Activated CD8-positive, alpha-beta memory T cell treated with anti-CD3 and anti-CD28 coated beads for 36 hours (primary cell): Measurements from ENCODE around the gene SLC17A1. TPM values are rescaled to one million over a fixed set of nuclear protein-coding genes. Genes with fewer than 3 reads are reported as not detected.

ENCODE experiments used
- CTCF ChIA-PET: fragments of 350-600 bp; sonication (Branson Sonifier 250); formaldehyde crosslinking; loops from one replicate; lab custom pipeline; 2021; ENCODE audit warnings: antibody characterized with exemption; lab: Charles Lee
- POLR2A ChIA-PET: fragments of 350-600 bp; sonication (Branson Sonifier 250); formaldehyde crosslinking; loops from one replicate; lab custom pipeline; 2021; ENCODE audit warnings: antibody characterized with exemption; lab: Charles Lee
- total RNA-seq, 2 experiments: library from RNA; stranded (reverse); gene quantifications; one replicate each; pipeline ENCODE4 v1.2.3, GENCODE V29; 2021

The SLC17A1 gene, protein sequence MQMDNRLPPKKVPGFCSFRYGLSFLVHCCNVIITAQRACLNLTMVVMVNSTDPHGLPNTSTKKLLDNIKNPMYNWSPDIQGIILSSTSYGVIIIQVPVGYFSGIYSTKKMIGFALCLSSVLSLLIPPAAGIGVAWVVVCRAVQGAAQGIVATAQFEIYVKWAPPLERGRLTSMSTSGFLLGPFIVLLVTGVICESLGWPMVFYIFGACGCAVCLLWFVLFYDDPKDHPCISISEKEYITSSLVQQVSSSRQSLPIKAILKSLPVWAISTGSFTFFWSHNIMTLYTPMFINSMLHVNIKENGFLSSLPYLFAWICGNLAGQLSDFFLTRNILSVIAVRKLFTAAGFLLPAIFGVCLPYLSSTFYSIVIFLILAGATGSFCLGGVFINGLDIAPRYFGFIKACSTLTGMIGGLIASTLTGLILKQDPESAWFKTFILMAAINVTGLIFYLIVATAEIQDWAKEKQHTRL
- total RNA-seq, result not detected

DNA sequence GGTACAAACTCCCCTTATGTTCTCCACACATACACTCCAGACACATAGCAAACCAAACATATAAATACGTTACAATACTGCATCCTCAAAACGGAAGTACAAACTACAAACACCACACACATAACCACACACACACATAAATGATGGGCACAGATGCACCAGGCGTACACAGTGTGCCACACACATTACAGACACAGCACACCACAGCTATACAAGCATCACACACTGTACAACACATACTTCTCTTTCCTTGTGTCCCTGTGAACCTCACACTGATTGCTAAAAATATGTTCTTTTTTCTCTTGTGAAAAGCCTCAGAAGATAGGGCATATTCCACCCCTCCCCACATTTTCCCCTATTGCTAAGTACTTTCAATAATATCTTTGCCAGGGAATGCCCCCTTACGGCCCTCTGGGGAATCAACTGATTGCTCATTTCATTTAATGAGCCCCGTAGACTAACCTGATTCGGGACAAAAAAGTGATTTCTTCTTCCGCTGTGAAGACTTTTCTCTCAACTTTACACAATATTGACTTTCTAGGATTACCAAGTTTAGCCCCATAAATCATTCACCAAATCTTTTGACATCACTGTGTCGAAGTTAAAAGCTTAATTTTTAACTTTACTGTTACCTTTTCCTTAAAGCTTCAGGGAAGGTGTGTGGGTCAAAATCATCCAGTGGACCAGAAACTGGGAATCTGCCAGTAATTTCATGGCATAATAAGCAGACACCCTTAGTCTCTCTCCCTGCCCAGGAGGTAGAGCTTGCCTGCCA is at the start of gene SLC17A1:
Gene SLC17A1, minus strand, starts transcription at position 521 of the 775 bp plus-strand sequence. CDS start 1,495 bp downstream, outside the sequence.
- ChIA-PET POLR2A (no interaction called here), CTCF (no interaction called here)

DNA sequence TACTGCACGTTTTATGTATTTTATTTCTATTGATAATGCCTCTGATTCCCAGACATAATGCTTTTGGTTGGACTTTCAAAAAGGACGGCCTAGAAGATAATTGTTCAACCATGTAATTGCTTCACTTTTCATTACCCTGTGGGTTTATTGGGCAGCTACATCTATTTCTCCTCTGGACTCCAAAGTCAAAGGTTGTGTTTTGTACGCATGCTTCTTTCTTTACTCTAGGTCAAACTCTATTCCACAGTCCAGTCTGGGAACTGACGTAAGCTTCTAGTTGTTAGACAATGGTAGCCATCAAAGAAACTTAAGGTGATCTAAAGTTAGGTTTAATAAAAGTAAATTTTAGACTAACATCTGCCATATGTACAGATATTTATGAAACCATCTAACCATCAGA is 48.7 kb upstream of the SLC17A1 start:
- ChIA-PET CTCF (no interaction called here), POLR2A (no interaction called here)

DNA sequence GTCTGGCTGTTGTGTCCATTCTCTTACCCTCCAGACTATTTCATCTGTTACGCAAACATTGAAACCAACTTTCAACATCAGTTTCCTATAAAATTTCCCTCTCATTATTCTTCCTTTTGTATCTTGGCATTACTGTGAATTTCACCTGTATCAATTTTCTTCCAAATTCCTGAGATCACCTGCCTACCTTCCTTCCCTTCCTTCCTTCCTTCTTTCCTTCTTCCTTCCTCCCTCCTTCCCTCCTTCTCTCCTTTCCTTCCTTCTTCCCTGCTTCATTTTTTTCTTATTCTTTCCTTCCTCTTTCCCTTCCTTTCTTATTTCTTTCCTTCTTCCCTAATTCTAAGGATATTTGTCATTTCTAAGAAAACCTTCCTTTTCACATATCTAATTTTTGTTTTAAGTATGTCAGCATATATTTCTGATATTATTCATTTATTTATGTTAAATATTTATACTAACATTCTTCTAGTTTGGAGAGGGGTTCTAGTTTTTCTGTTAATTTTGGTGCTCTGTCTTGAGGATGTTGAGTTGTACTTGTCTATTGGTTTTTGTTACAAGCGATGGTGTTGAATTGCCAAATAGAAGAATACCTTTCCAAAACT is 47.0 kb upstream of the SLC17A1 start:
- CTCF ChIA-PET, result no interaction called here
- POLR2A ChIA-PET, result no interaction called here

DNA sequence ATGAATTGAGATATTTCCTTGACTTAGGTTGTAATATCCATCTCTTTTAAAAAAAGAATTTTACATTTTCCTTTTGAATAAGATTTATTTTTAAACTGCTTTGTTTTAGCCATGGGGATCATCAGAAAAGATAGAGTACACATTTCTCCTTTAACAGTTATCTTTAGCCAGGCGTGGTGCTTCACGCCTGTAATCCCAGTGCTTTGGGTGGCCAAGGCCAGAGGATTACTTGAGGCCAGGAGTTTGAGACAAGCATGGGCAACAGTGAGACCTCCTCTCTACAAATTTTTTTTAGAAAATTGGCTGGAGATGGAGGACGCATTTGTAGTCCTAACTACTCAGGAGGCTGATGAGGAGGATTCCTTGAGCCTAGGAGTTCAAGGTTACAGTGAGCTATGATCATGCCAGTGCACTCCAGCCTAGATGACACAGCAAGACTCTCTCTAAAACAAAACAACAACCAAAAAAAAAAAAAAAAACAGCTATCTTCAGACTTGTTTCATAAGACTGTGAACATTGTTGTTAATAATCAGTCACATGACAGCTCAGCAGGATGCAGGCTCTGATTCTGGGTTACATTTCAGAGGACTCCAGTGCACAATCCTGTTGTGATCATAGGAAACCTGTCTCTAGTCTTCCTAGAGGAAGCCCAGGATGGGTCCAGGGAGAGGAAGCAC is 44.2 kb upstream of the SLC17A1 start:
- ChIA-PET POLR2A (no interaction called here), CTCF (interaction anchor here (0.6 kb wide), 1 partner anchor 261 kb away, joined by 3 read pairs; no protein-coding TSS in a partner anchor)

DNA sequence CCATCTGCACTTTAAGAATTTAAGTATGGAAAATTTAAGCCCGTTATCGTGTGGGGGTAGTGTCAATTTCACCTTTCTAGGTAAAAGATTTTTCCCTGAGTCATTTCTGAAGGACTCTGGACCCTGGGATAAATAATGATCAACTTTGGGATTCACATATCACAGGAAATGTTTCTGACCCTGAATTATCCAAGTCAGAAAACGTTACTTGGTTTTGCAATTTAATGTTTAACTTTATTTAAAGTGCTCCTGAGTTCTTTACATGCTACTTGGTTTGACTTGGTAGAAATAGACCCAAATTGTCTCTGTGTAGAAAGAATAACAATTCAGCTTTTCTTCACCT is 43.7 kb upstream of the SLC17A1 start:
- ChIA-PET CTCF (interaction anchor here (0.6 kb wide), 1 partner anchor 260 kb away, joined by 3 read pairs; no protein-coding TSS in a partner anchor), POLR2A (no interaction called here)

DNA sequence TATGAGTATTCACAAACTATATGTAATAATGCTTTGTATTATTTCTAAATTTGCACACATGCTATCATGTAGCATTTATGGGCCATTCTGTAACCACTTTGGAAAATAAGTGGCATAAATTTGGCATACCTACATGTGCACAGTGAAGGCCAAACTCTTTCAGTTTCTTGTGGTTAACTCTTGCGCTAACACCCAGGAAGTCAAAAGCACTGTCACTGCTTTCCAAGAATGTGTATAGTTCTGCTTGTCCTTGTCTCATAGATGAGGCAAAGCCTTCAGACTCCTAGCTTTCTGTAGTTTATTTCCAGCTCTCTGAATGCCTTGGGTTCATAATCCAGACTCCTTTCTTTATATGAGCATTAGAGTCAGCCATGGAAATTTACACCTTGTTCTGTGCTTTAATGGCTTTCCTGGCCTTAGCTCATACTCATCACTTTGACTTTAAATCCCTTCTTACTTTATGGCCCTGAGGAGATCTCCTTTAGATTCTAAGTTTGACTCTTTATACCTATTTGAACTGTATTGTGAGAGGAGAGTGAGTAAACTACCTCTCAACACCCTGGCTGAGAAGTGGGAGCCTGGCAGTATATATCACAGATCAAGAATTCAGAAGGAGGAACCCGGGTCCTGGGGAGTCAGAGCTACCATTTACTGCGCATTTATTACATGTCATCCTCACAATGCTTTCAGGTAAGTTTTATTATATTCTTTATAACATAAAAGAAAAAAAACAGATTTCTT is 43.1 kb upstream of the SLC17A1 start:
- CTCF ChIA-PET, result interaction anchor here (1.3 kb wide), 1 partner anchor 155 kb away, joined by 3 read pairs; no protein-coding TSS in a partner anchor
- POLR2A ChIA-PET, result no interaction called here

DNA sequence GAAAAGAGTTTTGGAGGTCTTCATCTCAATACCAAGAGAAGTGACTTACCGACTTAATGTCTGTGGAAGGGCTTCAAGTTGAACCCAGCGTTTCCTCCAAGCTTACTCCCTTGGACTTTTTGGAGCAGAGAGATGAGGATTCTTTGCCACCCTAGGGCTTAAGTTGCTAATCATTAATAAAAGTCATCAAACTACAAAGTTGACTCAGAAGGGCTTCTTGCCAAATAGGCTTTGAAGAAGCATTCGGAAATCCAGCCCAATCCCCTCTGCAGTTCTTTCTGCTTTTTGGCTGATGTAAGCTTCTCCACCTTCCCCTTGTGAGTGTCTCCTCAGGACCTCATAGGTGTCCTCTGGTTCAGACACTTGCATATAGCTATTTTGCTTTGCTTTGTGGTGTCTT is 42.3 kb upstream of the SLC17A1 start, which contains the start of gene SLC17A3:
Gene SLC17A3, minus strand, starts transcription at position 126 of the 400 bp plus-strand sequence. CDS start 5,856 bp downstream, outside the sequence.
- POLR2A ChIA-PET, result no interaction called here
- CTCF ChIA-PET, result interaction anchor here (1.3 kb wide), 1 partner anchor 154 kb away, joined by 3 read pairs; no protein-coding TSS in a partner anchor

DNA sequence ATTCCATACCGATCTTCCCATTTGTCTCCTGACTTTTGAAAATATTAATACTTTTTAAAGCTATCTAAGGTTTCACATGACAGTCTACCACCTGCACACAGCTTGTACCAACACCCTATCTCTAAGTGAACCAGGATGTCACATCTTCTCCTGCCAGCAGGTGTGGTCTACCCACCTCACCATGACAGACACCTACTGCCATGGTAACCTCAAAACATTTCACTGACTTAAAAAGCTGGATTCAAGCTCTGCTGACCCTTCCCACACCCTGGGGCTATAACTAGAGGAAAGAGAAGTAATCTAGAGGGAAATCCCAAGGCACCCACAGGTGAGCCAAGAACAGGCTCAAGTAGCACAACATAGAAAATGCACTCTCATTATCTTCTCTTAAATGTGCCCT is 41.0 kb upstream of the SLC17A1 start:
- ChIA-PET CTCF (interaction anchor here (1.0 kb wide), 1 partner anchor 13 kb away, joined by 3 read pairs; no protein-coding TSS in a partner anchor), POLR2A (no interaction called here)

DNA sequence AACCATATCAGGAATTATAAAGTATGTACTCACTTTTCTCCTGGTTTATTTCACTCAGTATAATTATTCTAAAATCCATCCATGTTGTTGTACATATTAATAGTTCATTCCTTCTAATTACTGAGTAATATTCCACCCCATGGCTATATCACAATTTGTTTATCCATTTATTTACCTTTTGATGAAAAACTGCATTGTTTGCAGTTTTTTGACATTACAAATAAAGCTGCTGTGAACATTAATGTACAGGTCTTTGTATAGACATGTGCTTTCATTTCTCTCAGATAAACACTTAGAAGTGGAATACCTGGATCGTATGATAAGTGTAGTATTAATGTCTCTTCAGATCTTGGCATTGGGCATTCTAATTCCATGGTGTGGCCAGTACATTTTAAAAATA is 38.0 kb upstream of the SLC17A1 start:
- POLR2A ChIA-PET, result no interaction called here
- CTCF ChIA-PET, result no interaction called here

DNA sequence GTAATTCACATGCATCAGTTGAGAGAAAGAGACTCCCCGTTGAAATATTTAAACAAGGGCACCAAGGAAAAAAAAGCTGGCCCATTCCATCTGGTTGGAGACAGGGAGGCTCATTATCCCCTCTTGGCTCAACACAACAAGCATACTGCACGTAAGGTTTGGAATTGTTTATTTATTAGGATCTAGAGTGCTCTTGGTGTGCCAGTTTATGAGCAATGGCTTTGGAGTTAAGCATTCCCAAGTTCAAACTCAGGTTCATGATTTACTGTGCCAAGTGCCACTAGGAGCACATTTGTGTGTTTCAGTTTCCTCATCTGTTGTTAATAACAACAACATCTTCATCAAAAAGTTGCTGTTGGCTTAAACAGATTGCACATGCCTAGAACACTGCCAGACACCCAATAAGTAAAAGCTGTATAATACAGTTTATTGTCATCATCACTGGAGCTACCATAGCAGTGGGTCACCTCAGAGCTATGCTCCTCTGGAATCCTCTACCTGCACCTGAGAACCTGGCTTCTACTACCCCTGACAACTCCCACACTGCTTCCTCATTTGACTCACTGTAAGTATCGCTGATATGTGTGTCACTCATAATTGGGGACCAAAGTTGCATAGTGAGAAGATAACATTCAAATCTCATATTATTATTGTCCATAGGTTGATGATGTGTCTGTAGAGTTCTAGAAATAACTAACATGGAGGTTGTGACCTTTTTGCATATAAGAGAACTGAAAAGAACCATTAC is 36.8 kb upstream of the SLC17A1 start:
- ChIA-PET CTCF (no interaction called here), POLR2A (no interaction called here)

DNA sequence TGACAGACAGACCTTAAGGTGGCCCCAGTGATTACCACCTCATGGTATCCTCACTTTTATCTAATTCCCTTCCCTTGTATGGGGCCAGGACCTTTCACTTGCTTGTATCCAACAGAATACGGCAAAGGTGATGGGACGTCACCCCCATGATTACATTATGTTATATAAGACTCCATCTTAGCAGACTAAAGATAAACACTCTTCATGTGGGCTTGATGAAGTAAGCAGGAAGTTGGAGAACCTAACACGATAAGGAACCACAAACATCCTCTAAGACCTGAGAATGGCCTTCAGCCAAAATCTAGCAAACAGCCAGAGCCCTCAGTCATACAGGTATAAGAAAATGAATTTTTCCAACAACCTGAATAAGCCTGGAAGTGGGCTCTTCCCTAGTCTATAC is 34.2 kb upstream of the SLC17A1 start:
- ChIA-PET CTCF (interaction anchor here (1.0 kb wide), 1 partner anchor 643 kb away, joined by 3 read pairs; no protein-coding TSS in a partner anchor), POLR2A (no interaction called here)

DNA sequence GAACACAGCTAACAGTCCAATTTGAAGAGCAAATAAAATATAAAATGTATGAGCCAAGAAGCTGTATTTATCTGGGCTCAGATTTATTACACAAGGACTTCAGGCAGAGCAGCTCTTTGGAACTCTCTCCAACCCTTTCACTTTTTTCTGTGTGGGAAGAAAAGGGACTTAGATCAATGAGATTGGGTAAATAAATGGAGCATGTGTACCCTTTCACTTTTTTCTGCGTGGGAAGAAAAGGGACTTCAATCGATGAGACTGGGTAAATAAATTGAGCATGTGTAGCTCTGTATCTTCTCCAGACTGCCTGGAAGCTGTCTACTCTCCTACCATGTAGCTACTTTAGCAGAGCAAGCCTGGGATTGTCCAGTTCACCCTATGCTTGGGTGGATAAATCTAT is 31.5 kb upstream of the SLC17A1 start:
- ChIA-PET CTCF (no interaction called here), POLR2A (no interaction called here)

DNA sequence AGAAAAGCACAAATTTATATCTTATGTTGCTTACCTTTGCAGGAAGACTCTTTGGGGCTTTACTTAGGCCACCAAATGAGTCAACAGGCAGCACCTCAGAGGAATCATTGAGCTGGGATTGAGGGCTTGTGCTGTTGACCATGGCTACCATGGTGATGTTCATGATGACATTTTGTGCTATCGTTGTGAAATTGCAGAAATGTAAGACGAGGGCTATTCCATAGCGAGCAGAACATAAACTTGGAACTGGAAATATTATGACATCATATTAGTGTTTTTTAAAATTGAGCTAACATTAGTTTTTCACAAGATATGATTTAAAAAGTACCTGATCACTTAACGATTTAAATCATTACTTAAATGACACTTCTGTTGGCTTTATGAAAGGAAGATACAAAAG is 30.3 kb upstream of the SLC17A1 start:
- POLR2A ChIA-PET, result no interaction called here
- CTCF ChIA-PET, result no interaction called here

DNA sequence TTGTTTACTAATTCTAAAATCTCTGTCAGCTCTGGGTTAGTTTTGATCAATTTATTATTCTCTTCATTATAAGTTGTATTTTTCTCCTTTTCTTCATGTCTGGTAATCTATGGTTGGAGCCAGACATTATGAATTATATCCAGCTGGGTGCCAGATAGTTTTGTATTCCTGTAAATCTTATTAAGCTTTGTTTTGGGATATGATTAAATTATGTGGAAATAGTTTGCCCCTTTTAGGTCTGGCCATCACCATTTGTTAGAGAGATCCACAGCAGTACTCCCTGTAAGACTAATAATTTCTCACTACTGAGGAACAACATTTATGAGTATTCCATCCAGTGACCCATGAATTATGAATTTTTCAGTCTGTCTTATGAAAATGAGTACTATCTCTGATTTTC is 20.9 kb upstream of the SLC17A1 start:
- ChIA-PET CTCF (interaction anchor here (0.7 kb wide), 1 partner anchor 140 kb away, joined by 3 read pairs; no protein-coding TSS in a partner anchor), POLR2A (no interaction called here)

DNA sequence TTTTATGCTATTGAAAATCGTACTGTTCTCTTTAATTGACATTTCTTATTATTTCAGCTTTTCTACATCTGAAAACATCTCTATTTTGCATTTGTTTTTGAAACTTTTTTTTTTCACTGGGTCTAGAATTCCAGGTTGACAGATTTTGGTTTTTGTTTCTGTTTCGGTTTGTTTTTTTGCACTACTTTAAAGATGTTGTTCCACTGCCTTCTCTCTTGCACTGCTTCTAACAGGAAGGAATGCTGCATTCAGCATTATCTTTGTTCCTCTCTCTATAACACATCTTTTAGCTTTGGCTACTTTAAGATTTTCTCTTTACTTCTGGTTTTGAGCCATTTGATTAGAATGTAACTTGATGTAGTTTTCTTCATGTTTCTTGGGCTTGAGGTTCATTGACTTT is 20.1 kb upstream of the SLC17A1 start:
- ChIA-PET POLR2A (no interaction called here), CTCF (no interaction called here)

DNA sequence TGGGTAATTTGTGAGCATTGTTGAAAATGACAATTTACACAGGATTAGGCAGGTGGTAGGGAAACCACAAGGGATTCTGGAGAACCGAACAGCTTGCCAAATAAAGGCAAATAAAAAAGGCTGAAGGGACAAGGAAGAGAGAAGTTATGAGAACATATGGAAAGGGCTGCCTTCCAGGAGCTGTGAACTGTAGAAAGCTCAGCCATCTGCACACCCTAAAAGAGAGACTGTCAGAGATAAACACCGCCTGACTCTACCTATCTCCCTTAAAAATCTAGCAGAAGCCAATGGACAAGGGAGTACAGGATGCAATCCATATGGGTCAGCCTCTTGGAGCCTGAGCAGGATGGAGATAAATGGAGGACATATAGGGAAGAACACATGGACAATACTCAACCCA is 12.7 kb upstream of the SLC17A1 start:
- POLR2A ChIA-PET, result no interaction called here

DNA sequence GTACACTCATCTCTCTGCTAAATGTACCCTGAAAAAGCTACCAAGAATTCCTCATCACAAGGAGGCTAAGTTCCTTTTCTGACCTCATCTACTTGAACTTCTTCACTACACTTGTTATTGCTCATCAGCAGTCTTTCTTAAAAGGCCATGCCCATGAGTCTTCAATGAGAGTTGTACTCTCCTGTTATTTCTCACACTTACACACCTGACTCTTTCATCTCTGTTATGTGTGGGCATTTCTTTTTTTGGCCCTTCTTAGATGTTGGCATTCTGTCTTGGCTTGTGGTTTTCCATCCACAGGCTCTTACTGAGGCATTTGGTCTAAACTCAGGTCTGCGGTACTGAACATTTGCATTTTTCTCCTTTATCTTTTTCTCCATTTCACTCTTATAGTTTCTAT is 10.7 kb upstream of the SLC17A1 start:
- CTCF ChIA-PET, result no interaction called here
- POLR2A ChIA-PET, result no interaction called here

More for the DNA sequence above, 12.7 kb upstream of the SLC17A1 start:
- CTCF ChIA-PET, result interaction anchor here (1.1 kb wide), 1 partner anchor 20 kb away, joined by 3 read pairs; no protein-coding TSS in a partner anchor
